HCT116 (cell line): ENCODE measurements around the gene ANAPC1.
"Not testable (repeated sequence)": the region's sequence is repeated elsewhere in the genome, so short reads cannot be mapped to it uniquely, and the experiment has no call there.

Experiments used
- ATF3 ChIP-seq: IDR thresholded peaks from 2 replicates; pipeline ENCODE4 v1.6.1; 2012
- CTCF ChIP-seq, 3 experiments: fragments of 200-600 bp in 1 of 3; sonication (generic) in 1 of 3; IDR thresholded peaks in 2 of 3; conservative IDR thresholded peaks in 1 of 3; 2 replicates each; pipeline ENCODE4 v1.5.1; 2012 to 2017; ENCODE audit warnings: low read depth in 2 of 3, low read length in 2 of 3, antibody characterized with exemption in 1 of 3, borderline replicate concordance in 1 of 3, control low read depth in 1 of 3, mild to moderate bottlenecking in 1 of 3, mixed read lengths in 1 of 3, mixed run types in 1 of 3, moderate library complexity in 1 of 3; ENCODE audit not compliant: insufficient read depth in 1 of 3
- EGR1 ChIP-seq: IDR thresholded peaks from 2 replicates; pipeline ENCODE4 v1.6.1; 2012; ENCODE audit warnings: low read depth
- EZH2 ChIP-seq: fragments of 200-600 bp; sonication (generic); IDR thresholded peaks from 2 replicates; pipeline ENCODE4 v1.6.1; 2017; ENCODE audit warnings: antibody characterized with exemption, mixed run types
- EZH2phosphoT487 ChIP-seq: fragments of 200-600 bp; IDR thresholded peaks from 2 replicates; pipeline ENCODE4 v1.6.1; 2018; ENCODE audit warnings: antibody characterized with exemption, borderline replicate concordance
- POLR2A ChIP-seq: IDR thresholded peaks from 2 replicates; pipeline ENCODE4 v1.7.0; 2011; ENCODE audit warnings: borderline replicate concordance; ENCODE audit not compliant: insufficient read depth, insufficient read length; ENCODE audit errors: extremely low read depth
- POLR2AphosphoS5 ChIP-seq: IDR thresholded peaks from 2 replicates; pipeline ENCODE4 v1.6.1; 2011; ENCODE audit warnings: mild to moderate bottlenecking, low read depth, low read length, moderate library complexity
- RAD21 ChIP-seq: IDR thresholded peaks from 2 replicates; pipeline ENCODE4 v1.6.1; 2012; ENCODE audit warnings: low read depth, mild to moderate bottlenecking
- YY1 ChIP-seq: IDR thresholded peaks from 2 replicates; pipeline ENCODE4 v1.6.1; 2011; ENCODE audit warnings: low read length, low read depth, moderate library complexity, mild to moderate bottlenecking; ENCODE audit not compliant: insufficient replicate concordance; ENCODE audit errors: extremely low read depth

- TF ChIP-seq RAD21; ATF3; CTCF (IDR thresholded peaks at IDR 0.05 in 2 of 3, conservative IDR thresholded peaks at IDR 0.05 in 1 of 3; ENCODE audit: borderline replicate concordance in 1 of 3, insufficient read depth in 1 of 3, low read depth in 2 of 3, low read length in 2 of 3); POLR2AphosphoS5; EZH2; EGR1; EZH2phosphoT487; POLR2A; YY1: not testable (repeated sequence)
Measured at GRCh38 chr2:111838992-111839391, 45.0 kb downstream of the ANAPC1 start.
